Lung microvascular endothelial cell (primary cell): ENCODE measurements around the gene TMEM250. TPM values are rescaled to one million over a fixed set of nuclear protein-coding genes. Genes with fewer than 3 reads are reported as not detected.

Source experiments
- DNase-seq, 2 donors: peaks; one replicate each; pipeline versions ENCODE4 v3.0.0 to v3.0.0-alpha.2; 2010; ENCODE audit warnings: low read depth in 2 of 2
- total RNA-seq: library from RNA; depleted of rRNA; stranded (reverse); fragments of >200 nt; gene quantifications from 2 replicates; pipeline ENCODE4 v1.2.1, GENCODE V29; 2014

The TMEM250 gene
- total RNA-seq, 1 donor from 2014 or later: 44.4 TPM

GRCh38 chr9:136084063-136084944 lies 34.4 kb downstream of the TMEM250 start:
- no peak for DNase-seq

- DNase-seq: no peak
These were observed 35.1 kb downstream of the TMEM250 start for GRCh38 chr9:136083558-136084062.

GRCh38 chr9:136082496-136083361 lies 35.9 kb downstream of the TMEM250 start:
- no peak for DNase-seq

GRCh38 chr9:136081826-136082495 lies 36.7 kb downstream of the TMEM250 start:
- DNase-seq: no peak

GRCh38 chr9:136081113-136081825 lies 37.4 kb downstream of the TMEM250 start:
- DNase-seq: no peak

GRCh38 chr9:136080716-136081112 lies 38.0 kb downstream of the TMEM250 start:
- no peak for DNase-seq

- no peak for DNase-seq
These were observed 38.8 kb downstream of the TMEM250 start for GRCh38 chr9:136079916-136080246.

- no peak for DNase-seq
These were observed 39.3 kb downstream of the TMEM250 start for GRCh38 chr9:136079211-136079915.

- no peak for DNase-seq
These were observed 40.1 kb downstream of the TMEM250 start for GRCh38 chr9:136078498-136079011.

GRCh38 chr9:136078024-136078423 lies 40.7 kb downstream of the TMEM250 start:
- DNase-seq: no peak

GRCh38 chr9:136077491-136077890 lies 41.2 kb downstream of the TMEM250 start:
- DNase-seq: no peak

GRCh38 chr9:136075881-136076678 lies 42.6 kb downstream of the TMEM250 start:
- no peak for DNase-seq

GRCh38 chr9:136075134-136075841 lies 43.4 kb downstream of the TMEM250 start:
- DNase-seq: no peak

GRCh38 chr9:136074706-136075105 lies 44.0 kb downstream of the TMEM250 start:
- DNase-seq: no peak

Other genes with a start within 250 kb of the TMEM250 start
- gene CAMSAP1, start 211.3 kb downstream of the TMEM250 start, total RNA-seq: 11.6 and 12.9 TPM in 2 replicates
- gene UBAC1, start 157.5 kb downstream of the TMEM250 start, total RNA-seq: 22.2 and 24.0 TPM in 2 replicates
- gene NACC2, start 23.6 kb downstream of the TMEM250 start, total RNA-seq: 10.9 and 11.6 TPM in 2 replicates
- not detected in 2 replicates for gene LHX3, start 86.3 kb upstream of the TMEM250 start, total RNA-seq
- 5.0 and 6.3 TPM in 2 replicates for gene QSOX2, start 126.9 kb upstream of the TMEM250 start, total RNA-seq
- not detected in 2 replicates for gene CCDC187, start 185.2 kb upstream of the TMEM250 start, total RNA-seq
- 14.8 and 30.2 TPM in 2 replicates for gene GPSM1, start 208.7 kb upstream of the TMEM250 start, total RNA-seq
- gene DNLZ, start 244.9 kb upstream of the TMEM250 start, total RNA-seq: 14.6 and 14.9 TPM in 2 replicates